ENCODE measurements around the gene MEX3C.

The MEX3C gene

DNA sequence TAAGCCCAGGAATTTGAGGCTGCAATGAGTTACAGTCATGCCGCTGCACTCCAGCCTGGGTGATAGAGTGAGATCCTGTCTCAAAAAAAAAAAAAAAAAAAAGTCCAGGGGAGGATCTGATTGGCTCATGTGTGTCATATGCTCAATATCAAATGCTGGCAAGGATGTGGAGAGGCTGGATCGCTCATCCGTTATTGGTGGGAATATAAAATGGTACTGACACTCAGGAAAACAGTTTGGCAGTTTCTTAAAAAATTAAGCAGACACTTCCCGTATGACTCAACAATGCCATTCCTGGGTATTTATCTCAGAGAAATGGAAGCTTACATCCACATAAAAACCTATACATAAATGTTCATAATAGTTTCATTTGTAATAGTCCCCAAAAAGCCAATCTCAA, 68.9 kb downstream of the MEX3C start:
- no peak for DNase-seq (ENCODE audit: extremely low read depth, low read depth)
- TF ChIP-seq, protein P1, sequence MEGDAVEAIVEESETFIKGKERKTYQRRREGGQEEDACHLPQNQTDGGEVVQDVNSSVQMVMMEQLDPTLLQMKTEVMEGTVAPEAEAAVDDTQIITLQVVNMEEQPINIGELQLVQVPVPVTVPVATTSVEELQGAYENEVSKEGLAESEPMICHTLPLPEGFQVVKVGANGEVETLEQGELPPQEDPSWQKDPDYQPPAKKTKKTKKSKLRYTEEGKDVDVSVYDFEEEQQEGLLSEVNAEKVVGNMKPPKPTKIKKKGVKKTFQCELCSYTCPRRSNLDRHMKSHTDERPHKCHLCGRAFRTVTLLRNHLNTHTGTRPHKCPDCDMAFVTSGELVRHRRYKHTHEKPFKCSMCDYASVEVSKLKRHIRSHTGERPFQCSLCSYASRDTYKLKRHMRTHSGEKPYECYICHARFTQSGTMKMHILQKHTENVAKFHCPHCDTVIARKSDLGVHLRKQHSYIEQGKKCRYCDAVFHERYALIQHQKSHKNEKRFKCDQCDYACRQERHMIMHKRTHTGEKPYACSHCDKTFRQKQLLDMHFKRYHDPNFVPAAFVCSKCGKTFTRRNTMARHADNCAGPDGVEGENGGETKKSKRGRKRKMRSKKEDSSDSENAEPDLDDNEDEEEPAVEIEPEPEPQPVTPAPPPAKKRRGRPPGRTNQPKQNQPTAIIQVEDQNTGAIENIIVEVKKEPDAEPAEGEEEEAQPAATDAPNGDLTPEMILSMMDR (IDR thresholded peaks at IDR 0.05; ENCODE audit: low read depth, low read length) = no peak

DNA sequence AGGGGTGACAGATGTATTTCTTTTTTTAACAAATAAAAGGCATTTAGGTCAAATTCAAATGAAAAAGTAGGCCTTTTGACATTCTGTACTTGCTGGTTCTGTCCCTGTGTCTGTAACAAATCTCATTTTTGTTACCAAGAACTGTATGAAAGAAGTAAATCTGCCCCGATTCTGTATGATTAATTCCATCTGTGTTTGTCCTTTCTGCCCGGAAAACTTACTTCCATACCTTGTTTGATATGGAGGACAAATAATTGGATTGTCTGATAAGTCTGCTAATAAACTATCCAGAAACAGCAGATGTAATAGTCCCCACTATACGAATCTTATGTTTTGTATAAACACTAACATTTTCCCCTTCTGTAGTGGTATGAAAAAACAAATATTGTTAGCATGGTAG, 69.8 kb downstream of the MEX3C start:
- TF ChIP-seq, protein P1 (IDR thresholded peaks at IDR 0.05; ENCODE audit: low read depth, low read length) = no peak

DNA sequence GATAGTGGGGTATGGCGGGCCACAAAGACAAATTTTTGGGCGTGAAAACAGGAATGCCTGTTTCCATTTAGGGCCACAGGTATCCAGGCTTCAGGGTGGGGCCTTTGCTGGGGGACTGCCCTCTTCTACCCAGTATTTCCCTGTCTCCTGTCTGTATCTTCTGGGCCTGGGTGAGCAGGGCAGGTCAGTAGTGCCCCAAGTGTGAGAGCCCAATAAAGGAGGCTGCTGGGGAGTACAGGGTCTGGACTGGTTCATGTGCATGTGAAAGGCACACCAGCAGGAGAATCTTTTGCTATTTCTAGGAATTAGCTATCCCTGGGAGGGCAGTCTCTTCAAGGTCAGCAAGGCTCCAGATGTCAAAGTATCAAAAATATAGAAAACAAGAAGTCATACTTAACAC, 71.5 kb downstream of the MEX3C start:
- no peak for DNase-seq (ENCODE audit: extremely low read depth, low read depth)
- TF ChIP-seq, protein P1 (IDR thresholded peaks at IDR 0.05; ENCODE audit: low read depth, low read length) = no peak

More for the DNA sequence above, 69.8 kb downstream of the MEX3C start:
- DNase-seq (ENCODE audit: extremely low read depth, low read depth) = no peak

Data from AG09319 (cell line).